ENCODE measurements around the gene CCL2.

- TF ChIP-seq ISL1 (CRISPR knock-in tag; IDR thresholded peaks at IDR 0.05): no peak
- TF ChIP-seq ZNF8 (CRISPR knock-in tag; IDR thresholded peaks at IDR 0.05): no peak
- TF ChIP-seq TCF4 (CRISPR knock-in tag; IDR thresholded peaks at IDR 0.05; ENCODE audit: borderline replicate concordance): no peak
- no peak for TF ChIP-seq POU6F1 (CRISPR knock-in tag; IDR thresholded peaks at IDR 0.05; ENCODE audit: borderline replicate concordance, low read depth)
- no peak for TF ChIP-seq ZFP3 (CRISPR knock-in tag; IDR thresholded peaks at IDR 0.05)
- TF ChIP-seq ZFP30 (CRISPR knock-in tag; IDR thresholded peaks at IDR 0.05): no peak
Measured at GRCh38 chr17:34220752-34221395, 34.2 kb upstream of the CCL2 start.

Data from SK-N-SH treated with all-trans-retinoic acid at 6 μM for 48 hours (cell line).